ENCODE measurements around the gene OR10P1. TPM values are rescaled to one million over a fixed set of nuclear protein-coding genes. Genes with fewer than 3 reads are reported as not detected.

OR10P1 gene
- total and polyA plus RNA-seq, 2 donors (not counting 1 experiment from before 2014, with no cell fraction given), result not detected

GRCh38 chr12:55681142-55682077, 44.7 kb downstream of the OR10P1 start:
- POLR2A ChIA-PET, result interaction anchor here (0.9 kb wide), 1 partner anchor 365 kb away, joined by 3 read pairs; no protein-coding TSS in a partner anchor

More at GRCh38 chr12:55681142-55682077, 44.7 kb downstream of the OR10P1 start:
- H3K36me3 ChIP-seq (replicated peaks in 1 of 2; ENCODE audit: control extremely low read depth in 1 of 2, control insufficient read depth in 1 of 2, extremely low read depth in 1 of 2, insufficient read depth in 2 of 2, low read length in 1 of 2), result no peaks in the 10 kb centered on the region
- peaks cover 23 to 35% of the 10 kb centered on the region in 2 donors for H3K4me1 ChIP-seq (ENCODE audit: control insufficient read depth in 2 of 2, insufficient read depth in 2 of 2, low read length in 2 of 2)
- no peaks in the 10 kb centered on the region for H3K9me3 ChIP-seq (ENCODE audit: control extremely low read depth in 1 of 3, control insufficient read depth in 2 of 3, insufficient read depth in 1 of 3, low read length in 2 of 3)
- H4K20me1 ChIP-seq (ENCODE audit: control insufficient read depth, insufficient read depth, low read length, poor library complexity, severe bottlenecking), result no peaks in the 10 kb centered on the region
- intact Hi-C loops (cut with micrococcal nuclease), result no loop called here
- Mint-ChIP-seq H3K9me3 (ENCODE audit: insufficient read depth) (no peaks in the 10 kb centered on the region), H3K4me1 (peaks cover 31% of the 10 kb centered on the region), H3K27ac (peak overlapping the region; percentile 76), H3K27me3 (no peaks in the 10 kb centered on the region), H3K4me3 (peak overlapping the region; percentile 83)
- no peak overlapping the region for H3K27ac ChIP-seq (ENCODE audit: low read length in 2 of 2)
- peak overlapping the region; percentile 3 for H3K9ac ChIP-seq (ENCODE audit: low read length)
- 16% methylated on average over 15 of the region's 17 CpGs for WGBS (ENCODE audit: insufficient coverage)
- no peaks in the 10 kb centered on the region for H3K79me2 ChIP-seq (ENCODE audit: control insufficient read depth, insufficient read depth, low read length)
- no peak for DNase-seq
- H2AFZ ChIP-seq (ENCODE audit: insufficient read depth, low read depth, low read length, poor library complexity, severe bottlenecking), result peak overlapping the region; percentile 62
- H3K4me2 ChIP-seq (replicated peaks; ENCODE audit: low read depth, low read length, poor library complexity, severe bottlenecking), result peak overlapping the region; percentile 64
- H3K27me3 ChIP-seq (replicated peaks in 1 of 4; ENCODE audit: control extremely low read depth in 1 of 4, control insufficient read depth in 3 of 4, insufficient read depth in 4 of 4, low read length in 3 of 4), result no peaks in the 10 kb centered on the region
- H3K4me3 ChIP-seq (ENCODE audit: control extremely low read depth in 1 of 5, extremely low read depth in 1 of 5, insufficient read depth in 1 of 5, low read depth in 2 of 5, low read length in 4 of 5), result peak overlapping the region in 4 of 5 experiments; percentile 10 to 42 (median 38)
- no peak for TF ChIP-seq EZH2 (IDR thresholded peaks at IDR 0.05; ENCODE audit: borderline replicate concordance, insufficient read depth, low read depth, low read length, poor library complexity, severe bottlenecking)
- TF ChIP-seq, protein P1, sequence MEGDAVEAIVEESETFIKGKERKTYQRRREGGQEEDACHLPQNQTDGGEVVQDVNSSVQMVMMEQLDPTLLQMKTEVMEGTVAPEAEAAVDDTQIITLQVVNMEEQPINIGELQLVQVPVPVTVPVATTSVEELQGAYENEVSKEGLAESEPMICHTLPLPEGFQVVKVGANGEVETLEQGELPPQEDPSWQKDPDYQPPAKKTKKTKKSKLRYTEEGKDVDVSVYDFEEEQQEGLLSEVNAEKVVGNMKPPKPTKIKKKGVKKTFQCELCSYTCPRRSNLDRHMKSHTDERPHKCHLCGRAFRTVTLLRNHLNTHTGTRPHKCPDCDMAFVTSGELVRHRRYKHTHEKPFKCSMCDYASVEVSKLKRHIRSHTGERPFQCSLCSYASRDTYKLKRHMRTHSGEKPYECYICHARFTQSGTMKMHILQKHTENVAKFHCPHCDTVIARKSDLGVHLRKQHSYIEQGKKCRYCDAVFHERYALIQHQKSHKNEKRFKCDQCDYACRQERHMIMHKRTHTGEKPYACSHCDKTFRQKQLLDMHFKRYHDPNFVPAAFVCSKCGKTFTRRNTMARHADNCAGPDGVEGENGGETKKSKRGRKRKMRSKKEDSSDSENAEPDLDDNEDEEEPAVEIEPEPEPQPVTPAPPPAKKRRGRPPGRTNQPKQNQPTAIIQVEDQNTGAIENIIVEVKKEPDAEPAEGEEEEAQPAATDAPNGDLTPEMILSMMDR (IDR thresholded peaks at IDR 0.05), result no peak
- CTCF ChIA-PET, result interaction anchor here (0.8 to 2.6 kb wide), 7 partner anchors 9 to 39 kb away, joined by 3 to 25 read pairs (median 4); partner anchors contain the start of genes BLOC1S1 and ITGA7
- peak; percentile 49 for ATAC-seq (ENCODE audit: low read depth)
